ENCODE data around the gene ULK4.

DNA sequence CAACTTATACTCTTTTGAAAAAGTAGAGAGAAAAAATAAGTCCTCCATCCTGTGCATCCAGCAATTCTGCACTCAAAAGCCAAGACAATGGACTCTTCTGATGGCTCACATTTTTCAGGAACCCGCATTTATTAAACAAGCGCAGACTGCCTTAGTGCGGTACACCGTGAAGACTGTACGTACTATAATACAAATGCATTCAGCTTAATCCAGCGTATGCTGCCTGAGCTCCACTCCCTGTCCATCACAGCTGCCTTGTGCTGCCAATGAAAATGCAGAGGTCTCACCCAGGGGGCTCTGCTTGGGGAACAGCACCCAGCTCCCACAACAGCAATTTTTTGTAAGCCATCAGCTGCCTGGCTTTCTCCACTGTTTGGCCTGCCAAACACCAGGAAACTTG lies 350.9 kb downstream of the ULK4 start:
- TF ChIP-seq RXRA (IDR thresholded peaks at IDR 0.05; ENCODE audit: insufficient read depth, low read depth, low read length) (no peak), POLR2A (IDR thresholded peaks at IDR 0.05; ENCODE audit: control extremely low read depth in 1 of 2, low read depth in 2 of 2, low read length in 2 of 2) (no peak)

Data from H1 (cell line).